GM23338 (cell line): ENCODE measurements around the gene TFEB. TPM values are rescaled to one million over a fixed set of nuclear protein-coding genes. Genes with fewer than 3 reads are reported as not detected.

ENCODE experiments used
- ATAC-seq: fragments of 200-7000 bp; cut with Tn5 transposase; 3 replicates; pipeline ENCODE4 v1.9.1; 2020
- DNase-seq: peaks from one replicate; pipeline ENCODE4 v3.0.0-alpha.2; 2015; ENCODE audit warnings: low spot score
- H2AFZ ChIP-seq: fragments of 200-600 bp; sonication (generic); 2 replicates; pipeline ENCODE4 v1.8.0; 2016; ENCODE audit warnings: antibody characterized with exemption, mild to moderate bottlenecking, moderate library complexity
- H3F3A ChIP-seq: fragments of 200-600 bp; sonication (generic); replicated peaks from 2 replicates; pipeline ENCODE4 v1.8.0; 2017; ENCODE audit warnings: antibody characterized with exemption, mixed run types, low read depth
- H3K27ac ChIP-seq: fragments of 200-600 bp; sonication (generic); 2 replicates; pipeline ENCODE4 v1.6.1; 2016; ENCODE audit warnings: low read depth
- H3K27me3 ChIP-seq: fragments of 200-600 bp; sonication (generic); 2 replicates; pipeline ENCODE4 v1.8.0; 2016; ENCODE audit warnings: mild to moderate bottlenecking, mixed run types, moderate library complexity; ENCODE audit not compliant: insufficient read depth
- H3K36me3 ChIP-seq: fragments of 200-600 bp; sonication (generic); 2 replicates; pipeline ENCODE4 v1.8.0; 2016; ENCODE audit warnings: mild to moderate bottlenecking; ENCODE audit not compliant: insufficient read depth
- H3K4me1 ChIP-seq: fragments of 200-600 bp; sonication (generic); 2 replicates; pipeline ENCODE4 v1.8.0; 2016; ENCODE audit warnings: mild to moderate bottlenecking, moderate library complexity; ENCODE audit not compliant: insufficient read depth
- H3K4me2 ChIP-seq: fragments of 200-600 bp; sonication (generic); 2 replicates; pipeline ENCODE4 v1.7.1; 2017; ENCODE audit warnings: mixed run types
- H3K4me3 ChIP-seq: fragments of 200-600 bp; sonication (generic); 2 replicates; pipeline ENCODE4 v1.6.1; 2016; ENCODE audit warnings: mixed run types
- H3K79me2 ChIP-seq: fragments of 200-600 bp; sonication (generic); replicated peaks from 2 replicates; pipeline ENCODE4 v1.8.0; 2017; ENCODE audit warnings: mild to moderate bottlenecking; ENCODE audit not compliant: insufficient read depth
- H3K9me2 ChIP-seq: fragments of 200-600 bp; sonication (generic); 2 replicates; pipeline ENCODE4 v1.8.0; 2017; ENCODE audit not compliant: insufficient read depth
- H4K20me1 ChIP-seq: fragments of 200-600 bp; sonication (generic); replicated peaks from 2 replicates; pipeline ENCODE4 v1.8.0; 2017; ENCODE audit warnings: mild to moderate bottlenecking; ENCODE audit not compliant: insufficient read depth
- H3K27ac Mint-ChIP-seq: 2 replicates; pipeline ENCODE4 v1.8.0; 2020; ENCODE audit warnings: inconsistent platforms, mild to moderate bottlenecking, moderate library complexity, mixed read lengths
- H3K27me3 Mint-ChIP-seq: 3 replicates; pipeline ENCODE4 v1.8.0; 2022; ENCODE audit warnings: low read depth, mild to moderate bottlenecking, moderate library complexity, mixed read lengths, inconsistent platforms; ENCODE audit not compliant: insufficient read depth, poor library complexity
- H3K36me3 Mint-ChIP-seq: 3 replicates; pipeline ENCODE4 v1.8.0; 2021; ENCODE audit warnings: low read depth, mild to moderate bottlenecking, inconsistent platforms, moderate library complexity, mixed read lengths
- H3K4me1 Mint-ChIP-seq: 3 replicates; pipeline ENCODE4 v1.8.0; 2020; ENCODE audit warnings: mild to moderate bottlenecking, inconsistent platforms, mixed read lengths
- H3K4me3 Mint-ChIP-seq: 3 replicates; pipeline ENCODE4 v1.8.0; 2021; ENCODE audit warnings: moderate library complexity, mild to moderate bottlenecking, inconsistent platforms, mixed read lengths
- H3K9me3 Mint-ChIP-seq: 3 replicates; pipeline ENCODE4 v1.8.0; 2020; ENCODE audit warnings: moderate library complexity, mild to moderate bottlenecking, inconsistent platforms, mixed read lengths
- CREB1 ChIP-seq: fragments of 250-450 bp; sonication (Bioruptor Pico); IDR thresholded peaks from 2 replicates; pipeline ENCODE4 v1.5.0; 2020; ENCODE audit warnings: low read depth, mild to moderate bottlenecking, moderate library complexity
- CTCF ChIP-seq, 2 experiments: fragments of 200-600 bp in 1 of 2; sonication (generic) in 1 of 2; conservative IDR thresholded peaks; 2 replicates each; pipeline versions ENCODE4 v1.5.1 to v1.6.1; 2016 to 2017; ENCODE audit warnings: antibody characterized with exemption in 2 of 2, low read depth in 2 of 2, mild to moderate bottlenecking in 2 of 2, moderate library complexity in 1 of 2
- ETS1 ChIP-seq: IDR thresholded peaks from 2 replicates; pipeline ENCODE4 v1.6.1; 2016; ENCODE audit warnings: antibody characterized with exemption
- EZH2 ChIP-seq: fragments of 200-600 bp; sonication (generic); IDR thresholded peaks from one replicate; pipeline ENCODE4 v1.8.0; 2017; ENCODE audit warnings: antibody characterized with exemption, mild to moderate bottlenecking, low read depth; ENCODE audit not compliant: unreplicated experiment
- EZH2phosphoT487 ChIP-seq: fragments of 200-600 bp; sonication (generic); IDR thresholded peaks from one replicate; pipeline ENCODE4 v1.8.1; 2018; ENCODE audit warnings: antibody characterized with exemption; ENCODE audit not compliant: unreplicated experiment
- JUNB ChIP-seq: IDR thresholded peaks from one replicate; pipeline ENCODE4 v1.6.1; 2016; ENCODE audit warnings: antibody characterized with exemption; ENCODE audit not compliant: unreplicated experiment
- NANOG ChIP-seq: IDR thresholded peaks from 2 replicates; pipeline ENCODE4 v1.6.1; 2016; ENCODE audit warnings: antibody characterized with exemption, borderline replicate concordance
- POLR2AphosphoS5 ChIP-seq: IDR thresholded peaks from 2 replicates; pipeline ENCODE4 v1.6.1; 2016; ENCODE audit warnings: antibody characterized with exemption, low read depth
- REST ChIP-seq: IDR thresholded peaks from one replicate; pipeline ENCODE4 v1.6.1; 2018; ENCODE audit warnings: antibody characterized with exemption; ENCODE audit not compliant: unreplicated experiment
- STAT1 ChIP-seq: IDR thresholded peaks from one replicate; pipeline ENCODE4 v1.6.1; 2016; ENCODE audit warnings: antibody characterized with exemption; ENCODE audit not compliant: unreplicated experiment
- ZNF114 ChIP-seq: fragments of 250-450 bp; sonication (Bioruptor Pico); IDR thresholded peaks from 2 replicates; pipeline ENCODE4 v1.5.0; 2020; ENCODE audit warnings: mild to moderate bottlenecking, moderate library complexity
- ZNF331 ChIP-seq: fragments of 250-450 bp; sonication (Bioruptor Pico); IDR thresholded peaks from 2 replicates; pipeline ENCODE4 v1.5.0; 2020; ENCODE audit warnings: low read depth, mild to moderate bottlenecking, moderate library complexity
- ZNF462 ChIP-seq: fragments of 250-450 bp; sonication (Bioruptor Pico); IDR thresholded peaks from 2 replicates; pipeline ENCODE4 v1.5.0; 2020; ENCODE audit warnings: mild to moderate bottlenecking, moderate library complexity
- polyA plus RNA-seq: library from polyadenylated mRNA; unstranded; fragments of >200 nt; fragmentation: Nextera tagmentation; extraction: Ambion mirVana; gene quantifications from 2 replicates; pipeline ENCODE4 v1.2.1, GENCODE V29; 2016
- total RNA-seq: library from RNA; depleted of rRNA; stranded (reverse); fragments of >200 nt; shearing (Covaris generic); gene quantifications from 2 replicates; pipeline ENCODE4 v1.2.3, GENCODE V29; 2014

TFEB gene
- total and polyA plus RNA-seq, 2 experiments from 2014 or later: 1.3 to 4.3 TPM

- no peak for TF ChIP-seq EZH2
- TF ChIP-seq ETS1: no peak
- TF ChIP-seq ZNF114 (CRISPR knock-in tag): no peak
- no peak for TF ChIP-seq CTCF (conservative IDR thresholded peaks at IDR 0.05; ENCODE audit: low read depth in 2 of 2)
- no peak for TF ChIP-seq EZH2phosphoT487
- TF ChIP-seq ZNF462 (CRISPR knock-in tag): no peak
- TF ChIP-seq POLR2AphosphoS5: no peak
- no peak for TF ChIP-seq JUNB
- no peak for TF ChIP-seq NANOG
- no peak for TF ChIP-seq STAT1
- TF ChIP-seq REST: no peak
- TF ChIP-seq ZNF331 (CRISPR knock-in tag): no peak
- TF ChIP-seq CREB1: no peak
- Histone ChIP-seq H3K27me3 (no peaks in the 10 kb centered on the region), H3K4me2 (no peak overlapping the region), H3K4me1 (no peaks in the 10 kb centered on the region), H3K79me2 (no peaks in the 10 kb centered on the region), H2AFZ (no peak overlapping the region), H3K4me3 (no peak overlapping the region), H3K36me3 (no peaks in the 10 kb centered on the region), H3F3A (no peaks in the 10 kb centered on the region), H3K27ac (no peak overlapping the region), H4K20me1 (no peaks in the 10 kb centered on the region), H3K9me2 (no peaks in the 10 kb centered on the region)
- H3K4me3 Mint-ChIP-seq: no peak overlapping the region
- H3K4me1 Mint-ChIP-seq: no peaks in the 10 kb centered on the region; the same call in 2 of the 3 replicates
- H3K9me3 Mint-ChIP-seq: no peaks in the 10 kb centered on the region
- peaks cover 9% of the 10 kb centered on the region for H3K27me3 Mint-ChIP-seq
- H3K27ac Mint-ChIP-seq: no peak overlapping the region
- no peaks in the 10 kb centered on the region for H3K36me3 Mint-ChIP-seq
- DNase-seq: no peak
- ATAC-seq: no peak; the same call in 2 of the 3 replicates
Observed at GRCh38 chr6:41693281-41694240, 41.8 kb downstream of the TFEB start.
